Astrocyte (in vitro differentiated cells and primary cell): ENCODE data around the gene INPP4B. TPM values are rescaled to one million over a fixed set of nuclear protein-coding genes. Genes with fewer than 3 reads are reported as not detected.

Source experiments
- DNase-seq: peaks from one replicate; pipeline ENCODE4 v3.0.0-alpha.2; 2010; ENCODE audit warnings: low read depth
- FAIRE-seq: peaks from 2 replicates; lab custom pipeline; 2011; peaks lifted over from hg19 to GRCh38; lab: Jason Lieb, UNC
- H2AFZ ChIP-seq: 2 replicates; pipeline ENCODE4 v1.6.0; 2012; ENCODE audit warnings: low read depth, low read length, inconsistent platforms
- H3K27ac ChIP-seq: 2 replicates; pipeline ENCODE4 v1.5.1; 2011; ENCODE audit warnings: low read depth, low read length, inconsistent platforms
- H3K27me3 ChIP-seq: 2 replicates; pipeline ENCODE4 v1.6.0; 2011; ENCODE audit warnings: low read length, inconsistent platforms; ENCODE audit not compliant: insufficient read depth
- H3K36me3 ChIP-seq: 2 replicates; pipeline ENCODE4 v1.5.1; 2011; ENCODE audit warnings: low read length, inconsistent platforms; ENCODE audit not compliant: insufficient read depth
- H3K4me1 ChIP-seq: 2 replicates; pipeline ENCODE4 v1.5.1; 2011; ENCODE audit warnings: low read length, inconsistent platforms; ENCODE audit not compliant: insufficient read depth
- H3K4me2 ChIP-seq: 2 replicates; pipeline ENCODE4 v1.6.0; 2012; ENCODE audit warnings: low read length, inconsistent platforms
- H3K4me3 ChIP-seq: 2 replicates; pipeline ENCODE4 v1.5.1; 2011; ENCODE audit warnings: low read depth, mild to moderate bottlenecking, low read length, inconsistent platforms; ENCODE audit not compliant: insufficient read depth
- H3K79me2 ChIP-seq: 2 replicates; pipeline ENCODE4 v1.6.0; 2012; ENCODE audit warnings: mild to moderate bottlenecking, low read length, inconsistent platforms; ENCODE audit not compliant: insufficient read depth
- H3K9ac ChIP-seq: 2 replicates; pipeline ENCODE4 v1.6.0; 2012; ENCODE audit warnings: mild to moderate bottlenecking, low read length, inconsistent platforms
- H3K9me3 ChIP-seq: 2 replicates; pipeline ENCODE4 v1.5.1; 2012; ENCODE audit warnings: low read depth, mild to moderate bottlenecking, low read length, inconsistent platforms; ENCODE audit not compliant: insufficient read depth
- H4K20me1 ChIP-seq: 2 replicates; pipeline ENCODE4 v1.6.0; 2012; ENCODE audit warnings: low read length, inconsistent platforms; ENCODE audit not compliant: insufficient read depth
- H3K27ac Mint-ChIP-seq: one replicate; pipeline ENCODE4 v1.8.0; 2021; ENCODE audit warnings: mild to moderate bottlenecking, mixed read lengths; ENCODE audit not compliant: unreplicated experiment
- H3K27me3 Mint-ChIP-seq: one replicate; pipeline ENCODE4 v1.8.0; 2021; ENCODE audit warnings: low read depth, mixed read lengths; ENCODE audit not compliant: unreplicated experiment
- H3K36me3 Mint-ChIP-seq: one replicate; pipeline ENCODE4 v1.8.0; 2021; ENCODE audit warnings: low read depth, mixed read lengths; ENCODE audit not compliant: unreplicated experiment
- H3K4me1 Mint-ChIP-seq: one replicate; pipeline ENCODE4 v1.8.0; 2021; ENCODE audit warnings: low read depth, mixed read lengths; ENCODE audit not compliant: unreplicated experiment
- H3K4me3 Mint-ChIP-seq: one replicate; pipeline ENCODE4 v1.8.0; 2021; ENCODE audit warnings: mild to moderate bottlenecking, moderate library complexity, mixed read lengths; ENCODE audit not compliant: unreplicated experiment
- H3K9me3 Mint-ChIP-seq: one replicate; pipeline ENCODE4 v1.8.0; 2021; ENCODE audit warnings: mild to moderate bottlenecking, mixed read lengths; ENCODE audit not compliant: unreplicated experiment
- CTCF ChIP-seq: IDR thresholded peaks from 2 replicates; pipeline ENCODE4 v1.5.1; 2011; ENCODE audit warnings: low read depth, mild to moderate bottlenecking, inconsistent platforms, low read length, moderate library complexity; ENCODE audit not compliant: insufficient read depth
- EZH2 ChIP-seq: IDR thresholded peaks from 2 replicates; pipeline ENCODE4 v1.6.1; 2012; ENCODE audit warnings: mild to moderate bottlenecking, low read length, inconsistent platforms; ENCODE audit not compliant: insufficient read depth
- total RNA-seq: library from RNA; stranded (reverse); gene quantifications from 2 replicates; pipeline ENCODE4 v1.2.1, GENCODE V29; 2021

The INPP4B gene
- total RNA-seq, 1 donor from 2014 or later, result 2.8 TPM

- H3K4me1 Mint-ChIP-seq, result no peaks in the 10 kb centered on the region
- Histone ChIP-seq H2AFZ (no peak overlapping the region), H3K27me3 (no peaks in the 10 kb centered on the region), H3K4me2 (no peak overlapping the region), H3K4me1 (no peaks in the 10 kb centered on the region), H3K9ac (no peak overlapping the region), H3K9me3 (no peaks in the 10 kb centered on the region), H3K4me3 (no peak overlapping the region), H3K79me2 (no peaks in the 10 kb centered on the region), H4K20me1 (no peaks in the 10 kb centered on the region), H3K36me3 (no peaks in the 10 kb centered on the region), H3K27ac (no peak overlapping the region)
- no peak for DNase-seq
- H3K27me3 Mint-ChIP-seq, result no peaks in the 10 kb centered on the region
- FAIRE-seq, result no peak
- H3K9me3 Mint-ChIP-seq, result peaks cover under 1% of the 10 kb centered on the region
- H3K4me3 Mint-ChIP-seq, result no peak overlapping the region
- no peaks in the 10 kb centered on the region for H3K36me3 Mint-ChIP-seq
- no peak for TF ChIP-seq EZH2
- no peak for TF ChIP-seq CTCF
- no peak overlapping the region for H3K27ac Mint-ChIP-seq
Measured at GRCh38 chr4:142423861-142424260, 422.2 kb downstream of the INPP4B start.

GRCh38 chr4:142420311-142421095, 425.6 kb downstream of the INPP4B start:
- no peak for FAIRE-seq
- no peaks in the 10 kb centered on the region for H4K20me1 ChIP-seq
- no peaks in the 10 kb centered on the region for H3K27me3 Mint-ChIP-seq
- TF ChIP-seq EZH2 (no peak), CTCF (no peak)
- no peak overlapping the region for H3K27ac Mint-ChIP-seq
- H3K9ac ChIP-seq, result no peak overlapping the region
- no peaks in the 10 kb centered on the region for H3K9me3 ChIP-seq
- peaks cover 10% of the 10 kb centered on the region for H3K4me1 Mint-ChIP-seq
- no peaks in the 10 kb centered on the region for H3K27me3 ChIP-seq
- no peak overlapping the region for H3K27ac ChIP-seq
- H3K4me3 ChIP-seq, result no peak overlapping the region
- no peaks in the 10 kb centered on the region for H3K36me3 ChIP-seq
- H3K4me2 ChIP-seq, result no peak overlapping the region
- peaks cover 2% of the 10 kb centered on the region for H3K9me3 Mint-ChIP-seq
- no peak overlapping the region for H2AFZ ChIP-seq
- H3K4me3 Mint-ChIP-seq, result no peak overlapping the region
- DNase-seq, result peak; percentile 33
- peaks cover 9% of the 10 kb centered on the region for H3K4me1 ChIP-seq
- no peaks in the 10 kb centered on the region for H3K36me3 Mint-ChIP-seq
- H3K79me2 ChIP-seq, result no peaks in the 10 kb centered on the region

GRCh38 chr4:142419712-142420111, 426.4 kb downstream of the INPP4B start:
- H3K27ac Mint-ChIP-seq, result no peak overlapping the region
- no peak overlapping the region for H3K4me3 Mint-ChIP-seq
- peaks cover 9% of the 10 kb centered on the region for H3K4me1 ChIP-seq
- no peak overlapping the region for H2AFZ ChIP-seq
- no peaks in the 10 kb centered on the region for H3K27me3 ChIP-seq
- no peaks in the 10 kb centered on the region for H4K20me1 ChIP-seq
- H3K9me3 ChIP-seq, result no peaks in the 10 kb centered on the region
- H3K27ac ChIP-seq, result no peak overlapping the region
- no peaks in the 10 kb centered on the region for H3K36me3 ChIP-seq
- H3K9ac ChIP-seq, result no peak overlapping the region
- H3K9me3 Mint-ChIP-seq, result peaks cover 2% of the 10 kb centered on the region
- no peak overlapping the region for H3K4me3 ChIP-seq
- H3K79me2 ChIP-seq, result no peaks in the 10 kb centered on the region
- H3K27me3 Mint-ChIP-seq, result no peaks in the 10 kb centered on the region
- no peak for DNase-seq
- FAIRE-seq, result no peak
- no peak for TF ChIP-seq CTCF
- no peak for TF ChIP-seq EZH2
- peaks cover 11% of the 10 kb centered on the region for H3K4me1 Mint-ChIP-seq
- H3K36me3 Mint-ChIP-seq, result no peaks in the 10 kb centered on the region
- H3K4me2 ChIP-seq, result no peak overlapping the region
